HEK293 (cell line): Measurements from ENCODE around the gene NUAK1.

Experiments
- CTCF ChIA-PET: fragments of 350-600 bp; formaldehyde crosslinking; extraction: SDS; loops from one replicate; lab custom pipeline; 2021; ENCODE audit warnings: antibody characterized with exemption; lab: Yijun Ruan, JAX
- POLR2A ChIA-PET: fragments of 300-600 bp; formaldehyde crosslinking; extraction: SDS; loops from one replicate; lab custom pipeline; 2020; ENCODE audit warnings: antibody characterized with exemption, inconsistent platforms; lab: Yijun Ruan, JAX
- H3K27ac ChIP-seq: fragments of 200-500 bp; sonication (Bioruptor generic); 2 replicates; pipeline ENCODE4 v1.5.1; 2014; ENCODE audit warnings: low read depth, low read length, control low read depth, inconsistent platforms; ENCODE audit errors: extremely low read depth
- H3K36me3 ChIP-seq, 2 experiments: fragments of 200-500 bp in 1 of 2; sonication (Bioruptor generic) in 1 of 2; 1 replicate in 1 of 2; 2 replicates in 1 of 2; pipeline ENCODE4 v1.5.1; 2014 to 2017; ENCODE audit warnings: inconsistent platforms in 2 of 2, low read length in 2 of 2; ENCODE audit not compliant: control insufficient read depth in 2 of 2, insufficient read depth in 1 of 2
- H3K4me1 ChIP-seq: fragments of 200-500 bp; sonication (Bioruptor generic); 2 replicates; pipeline ENCODE4 v1.5.1; 2014; ENCODE audit warnings: mild to moderate bottlenecking, low read length, inconsistent platforms; ENCODE audit not compliant: control insufficient read depth, insufficient read depth
- H3K4me3 ChIP-seq: 2 replicates; pipeline ENCODE4 v1.5.1; 2011; ENCODE audit warnings: low read depth, mild to moderate bottlenecking, control low read depth, low read length, moderate library complexity
- H3K9me3 ChIP-seq: fragments of 200-500 bp; sonication (Bioruptor generic); 2 replicates; pipeline ENCODE4 v1.5.1; 2014; ENCODE audit warnings: low read depth, low read length, inconsistent platforms; ENCODE audit not compliant: control insufficient read depth, insufficient read depth
- EGR2 ChIP-seq: fragments of 450-650 bp; formaldehyde crosslinking; IDR thresholded peaks from 2 replicates; pipeline ENCODE4 v1.5.1; 2016; ENCODE audit warnings: low read depth, missing biosample characterization, missing genetic modification characterization
- GLI2 ChIP-seq: fragments of 450-650 bp; formaldehyde crosslinking; IDR thresholded peaks from 2 replicates; pipeline ENCODE4; 2017; ENCODE audit warnings: missing biosample characterization, missing genetic modification characterization, low read depth, borderline replicate concordance
- IKZF3 ChIP-seq: fragments of 450-650 bp; IDR thresholded peaks from 2 replicates; pipeline ENCODE4 v1.5.0; 2018; ENCODE audit warnings: missing biosample characterization, mild to moderate bottlenecking, missing genetic modification characterization, moderate library complexity
- MYNN ChIP-seq: fragments of 450-650 bp; formaldehyde crosslinking; IDR thresholded peaks from 2 replicates; pipeline ENCODE4 v1.5.1; 2016; ENCODE audit warnings: missing biosample characterization, missing genetic modification characterization, borderline replicate concordance
- PRDM4 ChIP-seq: fragments of 450-650 bp; formaldehyde crosslinking; IDR thresholded peaks from 2 replicates; pipeline ENCODE4 v1.5.1; 2017; ENCODE audit warnings: missing biosample characterization, missing genetic modification characterization
- ZBTB21 ChIP-seq: fragments of 450-650 bp; formaldehyde crosslinking; IDR thresholded peaks from 2 replicates; pipeline ENCODE4 v1.5.1; 2017; ENCODE audit warnings: missing biosample characterization, missing genetic modification characterization
- ZBTB8A ChIP-seq: fragments of 450-650 bp; formaldehyde crosslinking; IDR thresholded peaks from 2 replicates; pipeline ENCODE4 v1.5.1; 2016; ENCODE audit warnings: missing biosample characterization, missing genetic modification characterization
- ZFP69B ChIP-seq: fragments of 450-650 bp; formaldehyde crosslinking; IDR thresholded peaks from 2 replicates; pipeline ENCODE4 v1.5.1; 2016; ENCODE audit warnings: missing biosample characterization, missing genetic modification characterization
- ZIC2 ChIP-seq: fragments of 450-650 bp; formaldehyde crosslinking; IDR thresholded peaks from 2 replicates; pipeline ENCODE4 v1.5.1; 2016; ENCODE audit warnings: missing biosample characterization, missing genetic modification characterization
- ZNF112 ChIP-seq: fragments of 450-650 bp; formaldehyde crosslinking; IDR thresholded peaks from 2 replicates; pipeline ENCODE4 v1.5.0; 2017; ENCODE audit warnings: missing biosample characterization, missing genetic modification characterization
- ZNF146 ChIP-seq: fragments of 450-650 bp; formaldehyde crosslinking; IDR thresholded peaks from 2 replicates; pipeline ENCODE4 v1.5.1; 2016; ENCODE audit warnings: missing biosample characterization, missing genetic modification characterization
- ZNF19 ChIP-seq: fragments of 450-650 bp; formaldehyde crosslinking; IDR thresholded peaks from 2 replicates; pipeline ENCODE4; 2016; ENCODE audit warnings: missing biosample characterization, missing genetic modification characterization, low read depth
- ZNF2 ChIP-seq: fragments of 450-650 bp; formaldehyde crosslinking; IDR thresholded peaks from 2 replicates; pipeline ENCODE4 v1.5.1; 2016; ENCODE audit warnings: missing biosample characterization, missing genetic modification characterization
- ZNF23 ChIP-seq: fragments of 450-650 bp; formaldehyde crosslinking; IDR thresholded peaks from 2 replicates; pipeline ENCODE4 v1.5.1; 2016; ENCODE audit warnings: missing biosample characterization, missing genetic modification characterization, borderline replicate concordance
- ZNF354C ChIP-seq: fragments of 450-650 bp; formaldehyde crosslinking; IDR thresholded peaks from 2 replicates; pipeline ENCODE4 v1.5.1; 2016; ENCODE audit warnings: missing biosample characterization, missing genetic modification characterization, low read depth, borderline replicate concordance
- ZNF362 ChIP-seq: fragments of 450-650 bp; formaldehyde crosslinking; IDR thresholded peaks from 2 replicates; pipeline ENCODE4 v1.5.1; 2016; ENCODE audit warnings: missing biosample characterization, missing genetic modification characterization
- ZNF366 ChIP-seq: fragments of 450-650 bp; formaldehyde crosslinking; conservative IDR thresholded peaks from 2 replicates; pipeline ENCODE4 v1.5.1; 2016; ENCODE audit warnings: missing biosample characterization, missing genetic modification characterization
- ZNF473 ChIP-seq: fragments of 450-650 bp; formaldehyde crosslinking; IDR thresholded peaks from 2 replicates; pipeline ENCODE4 v1.5.1; 2017; ENCODE audit warnings: missing biosample characterization, missing genetic modification characterization
- ZNF529 ChIP-seq: fragments of 450-650 bp; formaldehyde crosslinking; IDR thresholded peaks from 2 replicates; pipeline ENCODE4 v1.5.1; 2017; ENCODE audit warnings: missing genetic modification characterization, missing biosample characterization; ENCODE audit not compliant: insufficient replicate concordance
- ZNF571 ChIP-seq: fragments of 450-650 bp; formaldehyde crosslinking; IDR thresholded peaks from 2 replicates; pipeline ENCODE4 v1.5.0; 2017; ENCODE audit warnings: missing biosample characterization, missing genetic modification characterization
- ZNF658 ChIP-seq: fragments of 450-650 bp; formaldehyde crosslinking; IDR thresholded peaks from 2 replicates; pipeline ENCODE4; 2016; ENCODE audit warnings: missing biosample characterization, missing genetic modification characterization
- ZNF664 ChIP-seq: fragments of 450-650 bp; formaldehyde crosslinking; IDR thresholded peaks from 2 replicates; pipeline ENCODE4 v1.5.1; 2016; ENCODE audit warnings: missing biosample characterization, missing genetic modification characterization
- ZNF76 ChIP-seq: fragments of 450-650 bp; formaldehyde crosslinking; IDR thresholded peaks from 2 replicates; pipeline ENCODE4; 2016; ENCODE audit warnings: low read depth, missing biosample characterization, missing genetic modification characterization, borderline replicate concordance
- ZNF768 ChIP-seq: fragments of 450-650 bp; formaldehyde crosslinking; IDR thresholded peaks from 2 replicates; pipeline ENCODE4 v1.5.1; 2018; ENCODE audit warnings: missing biosample characterization, mild to moderate bottlenecking, missing genetic modification characterization
- ZSCAN5A ChIP-seq: fragments of 450-650 bp; formaldehyde crosslinking; IDR thresholded peaks from 2 replicates; pipeline ENCODE4 v1.5.1; 2016; ENCODE audit warnings: missing biosample characterization, missing genetic modification characterization
- ZXDB ChIP-seq: fragments of 450-650 bp; formaldehyde crosslinking; IDR thresholded peaks from 2 replicates; pipeline ENCODE4 v1.5.1; 2016; ENCODE audit warnings: missing biosample characterization, missing genetic modification characterization
- TF ChIP-seq, protein P1 (sequence below): fragments of 450-650 bp; formaldehyde crosslinking; IDR thresholded peaks from 2 replicates; pipeline ENCODE4 v1.5.1; 2016; ENCODE audit warnings: missing biosample characterization, missing genetic modification characterization
- TF ChIP-seq, protein P2 (sequence below): fragments of 450-650 bp; formaldehyde crosslinking; IDR thresholded peaks from 2 replicates; pipeline ENCODE4 v1.5.1; 2016; ENCODE audit warnings: missing biosample characterization, missing genetic modification characterization

NUAK1 gene

GRCh38 chr12:106048016-106048415 lies 90.7 kb downstream of the NUAK1 start:
- POLR2A ChIA-PET: no interaction called here
- Histone ChIP-seq H3K4me3 (no peak overlapping the region), H3K27ac (no peak overlapping the region), H3K36me3 (no peaks in the 10 kb centered on the region)
- TF ChIP-seq ZNF529 (no peak), IKZF3 (no peak), ZNF571 (tag by site-specific recombination) (no peak), EGR2 (tag by site-specific recombination) (no peak), ZFP69B (tag by site-specific recombination) (no peak), ZNF768 (tag by site-specific recombination) (no peak), ZBTB21 (tag by site-specific recombination) (no peak), ZNF473 (tag by site-specific recombination) (no peak), ZNF23 (tag by site-specific recombination) (no peak), MYNN (no peak), ZIC2 (tag by site-specific recombination) (no peak), ZNF362 (tag by site-specific recombination) (no peak), ZNF2 (no peak), ZNF76 (no peak), ZNF112 (no peak), ZBTB8A (tag by site-specific recombination) (no peak)
- TF ChIP-seq, protein P1, sequence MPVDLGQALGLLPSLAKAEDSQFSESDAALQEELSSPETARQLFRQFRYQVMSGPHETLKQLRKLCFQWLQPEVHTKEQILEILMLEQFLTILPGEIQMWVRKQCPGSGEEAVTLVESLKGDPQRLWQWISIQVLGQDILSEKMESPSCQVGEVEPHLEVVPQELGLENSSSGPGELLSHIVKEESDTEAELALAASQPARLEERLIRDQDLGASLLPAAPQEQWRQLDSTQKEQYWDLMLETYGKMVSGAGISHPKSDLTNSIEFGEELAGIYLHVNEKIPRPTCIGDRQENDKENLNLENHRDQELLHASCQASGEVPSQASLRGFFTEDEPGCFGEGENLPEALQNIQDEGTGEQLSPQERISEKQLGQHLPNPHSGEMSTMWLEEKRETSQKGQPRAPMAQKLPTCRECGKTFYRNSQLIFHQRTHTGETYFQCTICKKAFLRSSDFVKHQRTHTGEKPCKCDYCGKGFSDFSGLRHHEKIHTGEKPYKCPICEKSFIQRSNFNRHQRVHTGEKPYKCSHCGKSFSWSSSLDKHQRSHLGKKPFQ (tag by site-specific recombination): no peak
- TF ChIP-seq, all 188 proteins: peak for 0
- Histone ChIP-seq H3K9me3 (no peaks in the 10 kb centered on the region), H3K4me1 (no peaks in the 10 kb centered on the region)
- CTCF ChIA-PET: no interaction called here

DNA sequence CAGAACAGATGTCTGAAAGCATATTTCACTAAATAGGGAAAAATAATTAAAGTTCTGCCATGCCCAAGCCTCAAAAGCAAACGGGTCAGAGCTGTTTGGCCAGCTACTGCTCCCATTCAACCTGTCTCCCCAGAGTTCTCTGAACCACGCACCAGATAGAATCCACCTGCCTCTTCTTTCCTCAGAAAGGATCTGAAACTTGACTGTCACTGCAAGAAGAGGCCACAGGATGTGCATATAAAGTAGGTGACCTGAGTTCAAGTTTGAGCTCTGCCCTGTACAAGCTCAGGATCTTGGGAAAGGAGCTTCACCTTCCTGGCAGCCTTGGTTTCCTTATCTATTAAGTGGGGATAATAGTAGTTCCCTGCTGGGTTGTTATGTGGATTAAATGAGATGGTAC lies 91.8 kb downstream of the NUAK1 start:
- CTCF ChIA-PET: no interaction called here
- H3K9me3 ChIP-seq: no peaks in the 10 kb centered on the region
- no peaks in the 10 kb centered on the region for H3K4me1 ChIP-seq
- no peaks in the 10 kb centered on the region for H3K36me3 ChIP-seq
- no peak overlapping the region for H3K4me3 ChIP-seq
- H3K27ac ChIP-seq: no peak overlapping the region
- POLR2A ChIA-PET: interaction anchor here (0.6 kb wide), 1 partner anchor 329 kb away, joined by 4 read pairs; no protein-coding TSS in a partner anchor
- no peak for TF ChIP-seq ZNF146 (tag by site-specific recombination)
- TF ChIP-seq ZXDB (tag by site-specific recombination): no peak
- no peak for TF ChIP-seq ZNF366 (tag by site-specific recombination)
- TF ChIP-seq ZNF354C: no peak
- no peak for TF ChIP-seq ZNF664 (tag by site-specific recombination)
- TF ChIP-seq, protein P2, sequence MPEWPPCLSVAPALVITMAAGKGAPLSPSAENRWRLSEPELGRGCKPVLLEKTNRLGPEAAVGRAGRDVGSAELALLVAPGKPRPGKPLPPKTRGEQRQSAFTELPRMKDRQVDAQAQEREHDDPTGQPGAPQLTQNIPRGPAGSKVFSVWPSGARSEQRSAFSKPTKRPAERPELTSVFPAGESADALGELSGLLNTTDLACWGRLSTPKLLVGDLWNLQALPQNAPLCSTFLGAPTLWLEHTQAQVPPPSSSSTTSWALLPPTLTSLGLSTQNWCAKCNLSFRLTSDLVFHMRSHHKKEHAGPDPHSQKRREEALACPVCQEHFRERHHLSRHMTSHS (tag by site-specific recombination): no peak
- TF ChIP-seq GLI2: no peak
- TF ChIP-seq ZSCAN5A (tag by site-specific recombination): no peak
- TF ChIP-seq PRDM4: no peak
- no peak for TF ChIP-seq ZNF19
- no peak for TF ChIP-seq ZNF658
- TF ChIP-seq, all 188 proteins: peak for 0
